HCT116 (cell line): Measurements from ENCODE around the gene PRKACA. TPM values are rescaled to one million over a fixed set of nuclear protein-coding genes. Genes with fewer than 3 reads are reported as not detected.

Experiments used
- ATAC-seq: fragments of 200-7000 bp; cut with Tn5 transposase; 2 replicates; pipeline ENCODE4 v1.9.1; 2020; ENCODE audit warnings: mild to moderate bottlenecking, moderate library complexity
- BruUV-seq: library from RNA; stranded (reverse); fragments of 400-500 nt; replicated peaks from 2 replicates; lab custom pipeline; 2021; lab: Mats Ljungman, UMichigan
- CTCF ChIA-PET: fragments of 300-600 bp; sonication (Branson Sonifier 250); formaldehyde crosslinking; loops from one replicate; lab custom pipeline; 2021; ENCODE audit warnings: antibody characterized with exemption; lab: Charles Lee
- POLR2A ChIA-PET: fragments of 300-600, 350-600 bp; sonication (Branson Sonifier 250); formaldehyde crosslinking; loops from one replicate; lab custom pipeline; 2021; ENCODE audit warnings: antibody characterized with exemption; lab: Charles Lee
- RAD21 ChIA-PET, 2 experiments: fragments of 300-600 bp; sonication (Branson Sonifier 250); formaldehyde crosslinking; loops; one replicate each; lab custom pipeline; 2023; ENCODE audit warnings: low total read pairs in 2 of 2; ENCODE audit not compliant: uncharacterized antibody in 2 of 2, unreplicated experiment in 2 of 2, low non-redundant PET in 1 of 2; lab: Charles Lee
- DNase-seq: peaks from one replicate; pipeline ENCODE4 v3.0.0-alpha.2; 2010; ENCODE audit warnings: low read depth, low spot score
- H2AFZ ChIP-seq: fragments of 200-600 bp; shearing (Covaris generic), sonication (generic); 2 replicates; pipeline ENCODE4 v1.6.1; 2017; ENCODE audit warnings: low read depth, mixed run types, mixed read lengths, antibody characterized with exemption, low read length; ENCODE audit not compliant: poor library complexity, severe bottlenecking
- H3K27ac ChIP-seq: 2 replicates; pipeline ENCODE4 v1.5.1; 2012; ENCODE audit warnings: low read depth, low read length
- H3K27me3 ChIP-seq: fragments of 200-600 bp; sonication (generic); 2 replicates; pipeline ENCODE4 v1.6.1; 2016; ENCODE audit warnings: mixed run types, low read length, mixed read lengths; ENCODE audit not compliant: insufficient read depth
- H3K36me3 ChIP-seq, 2 experiments: fragments of 200-500 bp in 1 of 2; fragments of 200-600 bp in 1 of 2; sonication (Bioruptor generic) in 1 of 2; sonication (generic) in 1 of 2; 2 replicates each; pipeline versions ENCODE4 v1.5.1 to v1.6.1; 2014 to 2016; ENCODE audit warnings: low read length in 2 of 2, inconsistent platforms in 1 of 2, mixed read lengths in 1 of 2, mixed run types in 1 of 2; ENCODE audit not compliant: insufficient read depth in 2 of 2, control insufficient read depth in 1 of 2
- H3K4me1 ChIP-seq, 2 experiments: fragments of 200-600 bp in 1 of 2; sonication (generic) in 1 of 2; 2 replicates each; pipeline versions ENCODE4 v1.5.1 to v1.6.1; 2012 to 2017; ENCODE audit warnings: low read length in 2 of 2, inconsistent platforms in 1 of 2, mild to moderate bottlenecking in 1 of 2, mixed read lengths in 1 of 2, mixed run types in 1 of 2, moderate library complexity in 1 of 2; ENCODE audit not compliant: insufficient read depth in 2 of 2, control insufficient read depth in 1 of 2
- H3K4me2 ChIP-seq: fragments of 200-600 bp; sonication (generic); 2 replicates; pipeline ENCODE4 v1.6.1; 2017; ENCODE audit warnings: mixed run types, low read length, mixed read lengths
- H3K4me3 ChIP-seq, 2 experiments: fragments of 200-600 bp in 1 of 2; sonication (generic) in 1 of 2; replicated peaks in 1 of 2; 2 replicates each; pipeline ENCODE4 v1.5.1; 2011 to 2016; ENCODE audit warnings: low read length in 2 of 2, control low read depth in 1 of 2, low read depth in 1 of 2, mild to moderate bottlenecking in 1 of 2, mixed read lengths in 1 of 2, mixed run types in 1 of 2
- H3K79me2 ChIP-seq: fragments of 200-600 bp; sonication (generic); 2 replicates; pipeline ENCODE4 v1.6.1; 2017; ENCODE audit warnings: mild to moderate bottlenecking, mixed run types, low read length, moderate library complexity, mixed read lengths; ENCODE audit not compliant: insufficient read depth
- H3K9ac ChIP-seq: fragments of 200-600 bp; sonication (generic); 2 replicates; pipeline ENCODE4 v1.6.1; 2016; ENCODE audit warnings: low read length, mixed read lengths
- H3K9me2 ChIP-seq: fragments of 200-600 bp; sonication (generic), shearing (Covaris generic); 2 replicates; pipeline ENCODE4 v1.6.1; 2017; ENCODE audit warnings: mixed run types, mild to moderate bottlenecking, moderate library complexity; ENCODE audit not compliant: insufficient read depth
- H3K9me3 ChIP-seq, 2 experiments: fragments of 200-500 bp in 1 of 2; fragments of 200-600 bp in 1 of 2; sonication (Bioruptor generic) in 1 of 2; sonication (generic) in 1 of 2; 2 replicates each; pipeline ENCODE4 v1.6.1; 2014 to 2017; ENCODE audit warnings: low read length in 2 of 2, mixed read lengths in 2 of 2, inconsistent platforms in 1 of 2, low read depth in 1 of 2, mild to moderate bottlenecking in 1 of 2, mixed run types in 1 of 2, moderate library complexity in 1 of 2; ENCODE audit not compliant: control insufficient read depth in 1 of 2, insufficient read depth in 1 of 2
- H4K20me1 ChIP-seq: fragments of 200-600 bp; sonication (generic), shearing (Covaris generic); 2 replicates; pipeline ENCODE4 v1.6.1; 2017; ENCODE audit warnings: mixed run types, mild to moderate bottlenecking, moderate library complexity; ENCODE audit not compliant: insufficient read depth
- ATF3 ChIP-seq: IDR thresholded peaks from 2 replicates; pipeline ENCODE4 v1.6.1; 2012
- EGR1 ChIP-seq: IDR thresholded peaks from 2 replicates; pipeline ENCODE4 v1.6.1; 2012; ENCODE audit warnings: low read depth
- ELF1 ChIP-seq: IDR thresholded peaks from 2 replicates; pipeline ENCODE4 v1.6.1; 2012; ENCODE audit warnings: low read depth, borderline replicate concordance
- EZH2 ChIP-seq: fragments of 200-600 bp; sonication (generic); IDR thresholded peaks from 2 replicates; pipeline ENCODE4 v1.6.1; 2017; ENCODE audit warnings: antibody characterized with exemption, mixed run types
- EZH2phosphoT487 ChIP-seq: fragments of 200-600 bp; IDR thresholded peaks from 2 replicates; pipeline ENCODE4 v1.6.1; 2018; ENCODE audit warnings: antibody characterized with exemption, borderline replicate concordance
- POLR2A ChIP-seq: IDR thresholded peaks from 2 replicates; pipeline ENCODE4 v1.7.0; 2011; ENCODE audit warnings: borderline replicate concordance; ENCODE audit not compliant: insufficient read depth, insufficient read length; ENCODE audit errors: extremely low read depth
- POLR2AphosphoS5 ChIP-seq: IDR thresholded peaks from 2 replicates; pipeline ENCODE4 v1.6.1; 2011; ENCODE audit warnings: mild to moderate bottlenecking, low read depth, low read length, moderate library complexity
- REST ChIP-seq: IDR thresholded peaks from 2 replicates; pipeline ENCODE4 v1.6.1; 2012; ENCODE audit warnings: low read depth
- SP1 ChIP-seq: IDR thresholded peaks from 2 replicates; pipeline ENCODE4 v1.6.1; 2012; ENCODE audit warnings: low read depth
- YY1 ChIP-seq: IDR thresholded peaks from 2 replicates; pipeline ENCODE4 v1.6.1; 2011; ENCODE audit warnings: low read length, low read depth, moderate library complexity, mild to moderate bottlenecking; ENCODE audit not compliant: insufficient replicate concordance; ENCODE audit errors: extremely low read depth
- ZNF274 ChIP-seq: fragments of 200-500 bp; sonication (Bioruptor generic); IDR thresholded peaks from 2 replicates; pipeline ENCODE4 v1.6.1; 2014; ENCODE audit warnings: mild to moderate bottlenecking, low read depth, low read length, inconsistent platforms
- intact Hi-C: fragments of 100-400 bp; cut with micrococcal nuclease; formaldehyde crosslinking; loops from 2 replicates; pipeline ENCODE4 v1.10.0; 2022
- total RNA-seq: library from RNA; stranded (reverse); gene quantifications from one replicate; pipeline ENCODE4 v1.2.1, GENCODE V29; 2021; ENCODE audit not compliant: unreplicated experiment

Gene PRKACA
- total RNA-seq, 1 experiment from 2014 or later: 95.7 TPM

GRCh38 chr19:14102102-14102696 is 15.4 kb downstream of the PRKACA start:
- ChIA-PET CTCF (no interaction called here), RAD21 (no interaction called here), POLR2A (no interaction called here)
- no peak overlapping the region for H3K27ac ChIP-seq
- H3K4me1 ChIP-seq: 0 out of 4 replicates have a peak, but pooled peaks cover 0 to 4% of the 10 kb centered on the region in 2 experiments
- H2AFZ ChIP-seq: no peak overlapping the region
- DNase-seq (no peak), ATAC-seq (no peak)
- intact Hi-C loops: no loop called here
- peaks cover 8 to 13% of the 10 kb centered on the region in 2 experiments for H3K36me3 ChIP-seq
- no TSS peak for BruUV-seq
- no peaks in the 10 kb centered on the region for H3K9me2 ChIP-seq
- no peaks in the 10 kb centered on the region for H3K9me3 ChIP-seq
- TF ChIP-seq SP1 (no peak), EZH2 (no peak), POLR2AphosphoS5 (no peak), ZNF274 (no peak)
- H3K4me2 ChIP-seq: no peak overlapping the region
- no peak overlapping the region for H3K4me3 ChIP-seq
- no peaks in the 10 kb centered on the region for H3K27me3 ChIP-seq
- H3K9ac ChIP-seq: no peak overlapping the region
- no peaks in the 10 kb centered on the region for H4K20me1 ChIP-seq
- no peaks in the 10 kb centered on the region for H3K79me2 ChIP-seq

- Histone ChIP-seq H3K27ac (no peak overlapping the region), H3K4me1 (0 out of 4 replicates have a peak, but pooled peaks cover 0 to 4% of the 10 kb centered on the region in 2 experiments), H3K79me2 (no peaks in the 10 kb centered on the region), H3K4me2 (no peak overlapping the region), H3K4me3 (no peak overlapping the region), H4K20me1 (no peaks in the 10 kb centered on the region), H3K9ac (no peak overlapping the region), H2AFZ (no peak overlapping the region), H3K9me2 (no peaks in the 10 kb centered on the region), H3K27me3 (no peaks in the 10 kb centered on the region), H3K36me3 (peaks cover 8 to 18% of the 10 kb centered on the region in 2 experiments), H3K9me3 (no peaks in the 10 kb centered on the region)
- RAD21 ChIA-PET: no interaction called here
- BruUV-seq: no TSS peak
- intact Hi-C loops: no loop called here
- TF ChIP-seq ELF1 (no peak), EZH2phosphoT487 (no peak), EZH2 (no peak), YY1 (no peak), POLR2A (no peak), EGR1 (no peak), REST (no peak), ATF3 (no peak)
- ATAC-seq (no peak), DNase-seq (no peak)
- POLR2A ChIA-PET: no interaction called here
- CTCF ChIA-PET: no interaction called here
Measured at GRCh38 chr19:14101003-14101545, 16.5 kb downstream of the PRKACA start.
